Caco-2 (cell line): ENCODE data around the gene STAC2. TPM values are rescaled to one million over a fixed set of nuclear protein-coding genes. Genes with fewer than 3 reads are reported as not detected.
"Not testable (repeated sequence)": the region's sequence is repeated elsewhere in the genome, so short reads cannot be mapped to it uniquely, and the experiment has no call there.

Experiments used
- BruUV-seq: library from RNA; stranded (reverse); fragments of 400-500 nt; replicated peaks from 2 replicates; lab custom pipeline; 2021; lab: Mats Ljungman, UMichigan
- CTCF ChIA-PET: fragments of 300-600 bp; sonication (Branson Sonifier 250); formaldehyde crosslinking; loops from one replicate; lab custom pipeline; 2022; ENCODE audit warnings: antibody characterized with exemption; lab: Charles Lee
- POLR2A ChIA-PET: fragments of 300-600 bp; sonication (Branson Sonifier 250); formaldehyde crosslinking; loops from one replicate; lab custom pipeline; 2022; ENCODE audit warnings: antibody characterized with exemption; lab: Charles Lee
- DNase-seq, 2 experiments: peaks; one replicate each; pipeline versions ENCODE4 v3.0.0 to v3.0.0-alpha.2; 2020 to 2022
- H3K27me3 ChIP-seq: replicated peaks from 2 replicates; pipeline ENCODE4 v1.6.0; 2011; ENCODE audit warnings: low read length; ENCODE audit not compliant: control insufficient read depth, insufficient read depth
- H3K36me3 ChIP-seq: 2 replicates; pipeline ENCODE4 v1.5.1; 2011; ENCODE audit warnings: low read length; ENCODE audit not compliant: control insufficient read depth, insufficient read depth
- H3K4me1 ChIP-seq: fragments of 250-450 bp; sonication (Bioruptor Pico); 2 replicates; pipeline ENCODE4 v1.5.1; 2020; ENCODE audit warnings: mild to moderate bottlenecking
- H3K4me3 ChIP-seq: 2 replicates; pipeline ENCODE4 v1.5.1; 2011; ENCODE audit warnings: low read depth, mild to moderate bottlenecking, control low read depth, low read length
- H3K9me3 ChIP-seq: fragments of 250-450 bp; sonication (Bioruptor Pico); 2 replicates; pipeline ENCODE4 v1.5.1; 2020; ENCODE audit warnings: mild to moderate bottlenecking, moderate library complexity
- H3K27ac Mint-ChIP-seq: one replicate; pipeline ENCODE4 v1.8.0; 2022; ENCODE audit warnings: mixed read lengths; ENCODE audit not compliant: unreplicated experiment
- H3K27me3 Mint-ChIP-seq: one replicate; pipeline ENCODE4 v1.8.0; 2022; ENCODE audit warnings: mixed read lengths; ENCODE audit not compliant: insufficient read depth, unreplicated experiment
- H3K36me3 Mint-ChIP-seq: one replicate; pipeline ENCODE4 v1.8.0; 2022; ENCODE audit warnings: mild to moderate bottlenecking, mixed read lengths; ENCODE audit not compliant: insufficient read depth, unreplicated experiment
- H3K4me1 Mint-ChIP-seq: one replicate; pipeline ENCODE4 v1.8.0; 2022; ENCODE audit warnings: low read depth, mixed read lengths; ENCODE audit not compliant: unreplicated experiment
- H3K4me3 Mint-ChIP-seq: one replicate; pipeline ENCODE4 v1.8.0; 2022; ENCODE audit warnings: mild to moderate bottlenecking, moderate library complexity, mixed read lengths; ENCODE audit not compliant: unreplicated experiment
- H3K9me3 Mint-ChIP-seq: one replicate; pipeline ENCODE4 v1.8.0; 2022; ENCODE audit warnings: mixed read lengths; ENCODE audit not compliant: unreplicated experiment
- intact Hi-C: fragments of 100-400 bp; cut with micrococcal nuclease; formaldehyde crosslinking; loops from one replicate; pipeline ENCODE4 v1.10.0; 2022; ENCODE audit not compliant: unreplicated experiment
- total RNA-seq: library from RNA; stranded (reverse); gene quantifications from 2 replicates; pipeline ENCODE4 v1.2.3, GENCODE V29; 2022
- TF ChIP-seq, protein P1 (sequence below), 2 experiments: fragments of 200-600 bp in 1 of 2; IDR thresholded peaks; 1 replicate in 1 of 2; 2 replicates in 1 of 2; pipeline versions ENCODE4 v1.5.1 to v1.8.0; 2011 to 2022; ENCODE audit warnings: antibody characterized with exemption in 1 of 2, control low read depth in 1 of 2, inconsistent platforms in 1 of 2, low read depth in 1 of 2, low read length in 1 of 2, mild to moderate bottlenecking in 1 of 2, moderate library complexity in 1 of 2; ENCODE audit not compliant: insufficient read depth in 1 of 2, severe bottlenecking in 1 of 2, unreplicated experiment in 1 of 2

Gene STAC2
- total RNA-seq, 1 experiment from 2014 or later: 0.09 TPM

DNA sequence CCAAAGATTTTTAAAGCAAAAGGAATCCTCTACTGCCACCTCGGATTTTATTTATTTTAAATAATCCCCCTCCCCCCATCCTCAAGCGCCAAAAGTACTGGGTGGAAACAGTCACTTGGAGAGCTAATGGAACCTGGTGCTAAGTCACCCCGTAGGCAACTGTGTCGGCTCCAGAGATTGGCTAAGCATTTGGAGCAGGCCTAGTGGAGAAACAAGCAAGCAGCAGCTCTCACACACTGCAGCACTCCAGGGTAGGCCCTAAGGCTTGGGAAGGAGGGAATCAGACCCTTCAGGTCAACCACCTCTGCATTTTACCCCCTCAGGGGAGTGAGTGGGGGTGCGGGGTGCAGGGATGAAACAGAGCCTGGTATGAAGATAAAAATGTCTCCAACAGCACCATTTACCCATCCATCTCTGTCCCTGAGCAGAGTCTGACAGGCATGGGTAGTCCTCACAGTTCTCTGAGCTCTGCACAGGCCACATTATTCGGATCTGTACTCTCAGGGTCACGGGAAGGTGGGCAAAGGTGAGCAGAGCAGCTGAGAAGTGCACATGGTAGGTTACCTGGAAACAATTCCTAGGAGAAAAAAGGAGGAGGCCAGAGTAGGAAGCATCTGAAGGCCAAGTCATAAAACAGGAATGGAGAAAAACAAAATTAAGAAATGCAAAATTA is 27.2 kb upstream of the STAC2 start:
- no peak for DNase-seq
- H3K4me3 ChIP-seq: no peak overlapping the region
- TF ChIP-seq, protein P1, sequence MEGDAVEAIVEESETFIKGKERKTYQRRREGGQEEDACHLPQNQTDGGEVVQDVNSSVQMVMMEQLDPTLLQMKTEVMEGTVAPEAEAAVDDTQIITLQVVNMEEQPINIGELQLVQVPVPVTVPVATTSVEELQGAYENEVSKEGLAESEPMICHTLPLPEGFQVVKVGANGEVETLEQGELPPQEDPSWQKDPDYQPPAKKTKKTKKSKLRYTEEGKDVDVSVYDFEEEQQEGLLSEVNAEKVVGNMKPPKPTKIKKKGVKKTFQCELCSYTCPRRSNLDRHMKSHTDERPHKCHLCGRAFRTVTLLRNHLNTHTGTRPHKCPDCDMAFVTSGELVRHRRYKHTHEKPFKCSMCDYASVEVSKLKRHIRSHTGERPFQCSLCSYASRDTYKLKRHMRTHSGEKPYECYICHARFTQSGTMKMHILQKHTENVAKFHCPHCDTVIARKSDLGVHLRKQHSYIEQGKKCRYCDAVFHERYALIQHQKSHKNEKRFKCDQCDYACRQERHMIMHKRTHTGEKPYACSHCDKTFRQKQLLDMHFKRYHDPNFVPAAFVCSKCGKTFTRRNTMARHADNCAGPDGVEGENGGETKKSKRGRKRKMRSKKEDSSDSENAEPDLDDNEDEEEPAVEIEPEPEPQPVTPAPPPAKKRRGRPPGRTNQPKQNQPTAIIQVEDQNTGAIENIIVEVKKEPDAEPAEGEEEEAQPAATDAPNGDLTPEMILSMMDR (IDR thresholded peaks at IDR 0.05; ENCODE audit: insufficient read depth in 1 of 2, low read depth in 1 of 2, low read length in 1 of 2, severe bottlenecking in 1 of 2, unreplicated experiment in 1 of 2): no peak
- no peaks in the 10 kb centered on the region for H3K9me3 ChIP-seq
- H3K27me3 ChIP-seq: no peaks in the 10 kb centered on the region
- POLR2A ChIA-PET: no interaction called here
- peaks cover 4% of the 10 kb centered on the region for H3K36me3 Mint-ChIP-seq
- H3K27ac Mint-ChIP-seq: no peak overlapping the region
- CTCF ChIA-PET: interaction anchor here (0.8 kb wide), 1 partner anchor 9 kb away, joined by 3 read pairs; no protein-coding TSS in a partner anchor
- intact Hi-C loops: no loop called here
- H3K9me3 Mint-ChIP-seq: no peaks in the 10 kb centered on the region
- no peaks in the 10 kb centered on the region for H3K27me3 Mint-ChIP-seq
- no peak overlapping the region for H3K4me3 Mint-ChIP-seq
- H3K4me1 Mint-ChIP-seq: peaks cover 9% of the 10 kb centered on the region
- H3K36me3 ChIP-seq: no peaks in the 10 kb centered on the region; the same call in 1 of the 2 replicates
- BruUV-seq: no TSS peak
- H3K4me1 ChIP-seq: peaks cover 7% of the 10 kb centered on the region; the same call in 1 of the 2 replicates

DNA sequence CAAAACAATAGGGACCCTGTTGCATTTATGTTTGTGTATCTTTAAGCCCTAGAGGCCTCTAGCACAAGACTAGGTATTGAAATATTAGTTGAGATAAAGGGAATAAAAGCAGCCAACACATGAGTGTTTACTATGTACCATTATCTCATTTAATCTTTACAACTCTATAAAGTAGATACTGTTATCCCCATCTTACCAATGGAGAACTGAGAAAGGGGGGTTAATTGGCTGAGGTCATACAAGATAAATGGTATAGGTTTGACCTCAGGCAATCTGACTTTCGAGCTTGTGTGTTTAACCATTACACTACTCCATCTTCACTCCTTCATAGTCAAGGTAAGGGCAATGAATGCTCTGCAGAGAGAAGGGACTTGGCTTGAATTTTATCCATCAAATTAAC is 26.3 kb upstream of the STAC2 start:
- TF ChIP-seq, protein P1 (IDR thresholded peaks at IDR 0.05; ENCODE audit: insufficient read depth in 1 of 2, low read depth in 1 of 2, low read length in 1 of 2, severe bottlenecking in 1 of 2, unreplicated experiment in 1 of 2): no peak
- no peaks in the 10 kb centered on the region for H3K9me3 Mint-ChIP-seq
- H3K27me3 Mint-ChIP-seq: no peaks in the 10 kb centered on the region
- no peak overlapping the region for H3K4me3 Mint-ChIP-seq
- CTCF ChIA-PET: no interaction called here
- no peaks in the 10 kb centered on the region for H3K9me3 ChIP-seq
- H3K36me3 ChIP-seq: no peaks in the 10 kb centered on the region; the same call in 1 of the 2 replicates
- peaks cover 4% of the 10 kb centered on the region for H3K36me3 Mint-ChIP-seq
- H3K4me3 ChIP-seq: no peak overlapping the region
- peaks cover 9% of the 10 kb centered on the region for H3K4me1 Mint-ChIP-seq
- POLR2A ChIA-PET: no interaction called here
- no peak overlapping the region for H3K27ac Mint-ChIP-seq
- intact Hi-C loops: no loop called here
- no peak for DNase-seq
- no TSS peak for BruUV-seq
- peaks cover 7% of the 10 kb centered on the region; the same call in 1 of the 2 replicates for H3K4me1 ChIP-seq
- H3K27me3 ChIP-seq: no peaks in the 10 kb centered on the region

DNA sequence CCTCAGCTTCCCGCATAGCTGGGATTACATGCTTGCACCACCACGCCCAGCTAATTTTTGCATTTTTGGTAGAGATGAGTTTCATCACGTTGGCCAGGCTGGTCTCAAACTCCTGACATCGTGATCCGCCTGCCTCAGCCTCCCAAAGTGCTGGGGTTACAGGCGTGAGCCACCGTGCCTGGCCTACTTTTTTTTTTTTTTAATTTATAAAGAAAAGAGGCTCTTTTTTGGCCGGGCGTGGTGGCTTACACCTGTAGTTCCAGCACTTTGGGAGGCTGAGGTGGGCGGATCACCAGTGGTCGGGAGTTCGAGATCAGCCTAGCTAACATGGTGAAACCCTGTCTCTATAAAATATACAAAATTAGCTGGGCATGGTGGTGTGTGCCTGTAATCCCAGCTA is 24.3 kb upstream of the STAC2 start:
- H3K36me3 Mint-ChIP-seq, H3K4me1 ChIP-seq, H3K9me3 Mint-ChIP-seq, intact Hi-C loops, H3K27ac Mint-ChIP-seq, H3K27me3 Mint-ChIP-seq, H3K27me3 ChIP-seq, H3K4me3 ChIP-seq, DNase-seq, H3K4me1 Mint-ChIP-seq, H3K4me3 Mint-ChIP-seq, H3K36me3 ChIP-seq, BruUV-seq, H3K9me3 ChIP-seq: not testable (repeated sequence)
- ChIA-PET CTCF (interaction anchor here (1.7 to 7.1 kb wide), 2 partner anchors 15 to 43 kb away, joined by 5 to 123 read pairs; no protein-coding TSS in a partner anchor), POLR2A (interaction anchor here (0.5 kb wide), 1 partner anchor 79 kb away, joined by 8 read pairs; no protein-coding TSS in a partner anchor)
